ENCODE measurements around the gene CD19. TPM values are rescaled to one million over a fixed set of nuclear protein-coding genes. Genes with fewer than 3 reads are reported as not detected.

Gene CD19
- total and polyA plus RNA-seq, 9 donors, result 0.40 to 2.5 (median 1.1) TPM; not detected in 1

DNA sequence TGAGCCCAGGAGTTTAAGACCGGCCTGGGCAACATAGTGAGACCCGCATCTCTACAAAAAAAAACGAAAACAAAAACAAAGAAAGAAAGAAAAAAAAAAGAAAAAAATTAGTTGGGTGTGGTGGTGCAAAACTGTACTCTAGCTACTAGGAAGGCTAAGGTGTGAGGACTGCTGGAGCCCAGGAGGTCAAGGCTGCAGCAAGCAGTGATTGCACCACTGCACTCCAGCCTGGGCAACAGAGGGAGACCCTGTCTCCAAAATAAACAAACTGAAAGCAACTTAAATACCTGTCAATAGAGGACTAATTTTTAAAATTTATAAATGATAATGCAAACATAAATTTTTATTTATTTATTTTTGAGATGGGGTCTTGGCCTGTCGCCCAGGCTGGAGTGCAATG, 36.2 kb upstream of the CD19 start:
- DNase-seq, result no peak

DNA sequence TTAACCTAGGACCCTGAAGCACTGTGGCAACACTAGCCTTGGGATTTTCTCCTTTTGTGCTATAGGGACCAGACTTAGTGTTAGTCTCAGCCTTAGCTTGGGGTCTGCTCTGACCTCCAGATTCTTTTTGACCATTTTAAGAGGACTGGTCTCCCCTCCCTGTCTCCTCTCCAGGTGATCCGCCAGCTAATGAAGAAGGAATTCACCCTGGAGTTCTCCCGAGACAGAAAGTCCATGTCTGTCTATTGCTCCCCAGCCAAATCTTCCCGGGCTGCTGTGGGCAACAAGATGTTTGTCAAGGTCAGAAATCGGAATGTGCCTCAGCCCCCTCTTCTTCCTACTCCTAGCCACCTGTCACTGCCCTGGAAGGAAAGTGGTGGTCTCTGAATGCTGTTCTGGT, 33.9 kb upstream of the CD19 start:
- Histone ChIP-seq H3K4me1 (ENCODE audit: insufficient read depth) (no peaks in the 10 kb centered on the region), H3K4me3 (no peak overlapping the region), H3K36me3 (no peaks in the 10 kb centered on the region), H3K9me3 (no peaks in the 10 kb centered on the region), H3K27me3 (no peaks in the 10 kb centered on the region), H3K27ac (no peak overlapping the region)
- 27 to 42% (median 29%) methylated on average over 4 of the region's 4 CpGs for WGBS, 3 donors
- no peak for DNase-seq
- TF ChIP-seq, protein P1, sequence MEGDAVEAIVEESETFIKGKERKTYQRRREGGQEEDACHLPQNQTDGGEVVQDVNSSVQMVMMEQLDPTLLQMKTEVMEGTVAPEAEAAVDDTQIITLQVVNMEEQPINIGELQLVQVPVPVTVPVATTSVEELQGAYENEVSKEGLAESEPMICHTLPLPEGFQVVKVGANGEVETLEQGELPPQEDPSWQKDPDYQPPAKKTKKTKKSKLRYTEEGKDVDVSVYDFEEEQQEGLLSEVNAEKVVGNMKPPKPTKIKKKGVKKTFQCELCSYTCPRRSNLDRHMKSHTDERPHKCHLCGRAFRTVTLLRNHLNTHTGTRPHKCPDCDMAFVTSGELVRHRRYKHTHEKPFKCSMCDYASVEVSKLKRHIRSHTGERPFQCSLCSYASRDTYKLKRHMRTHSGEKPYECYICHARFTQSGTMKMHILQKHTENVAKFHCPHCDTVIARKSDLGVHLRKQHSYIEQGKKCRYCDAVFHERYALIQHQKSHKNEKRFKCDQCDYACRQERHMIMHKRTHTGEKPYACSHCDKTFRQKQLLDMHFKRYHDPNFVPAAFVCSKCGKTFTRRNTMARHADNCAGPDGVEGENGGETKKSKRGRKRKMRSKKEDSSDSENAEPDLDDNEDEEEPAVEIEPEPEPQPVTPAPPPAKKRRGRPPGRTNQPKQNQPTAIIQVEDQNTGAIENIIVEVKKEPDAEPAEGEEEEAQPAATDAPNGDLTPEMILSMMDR (IDR thresholded peaks at IDR 0.05), result no peak
- no peak for TF ChIP-seq EP300 (IDR thresholded peaks at IDR 0.05)
- TF ChIP-seq POLR2A (IDR thresholded peaks at IDR 0.05), result no peak
- intact Hi-C loops (cut with DNase I), result no loop called here

More for the DNA sequence above, 36.2 kb upstream of the CD19 start:
- no peak overlapping the region for H3K27ac ChIP-seq
- H3K36me3 ChIP-seq, result no peaks in the 10 kb centered on the region
- no peaks in the 10 kb centered on the region for H3K27me3 ChIP-seq
- 77 to 88% (median 84%) methylated on average over 4 of the region's 4 CpGs for WGBS, 3 donors
- intact Hi-C loops (cut with DNase I), result no loop called here
- H3K4me3 ChIP-seq, result no peak overlapping the region
- H3K4me1 ChIP-seq (ENCODE audit: insufficient read depth), result no peaks in the 10 kb centered on the region
- TF ChIP-seq EP300 (IDR thresholded peaks at IDR 0.05) (no peak), POLR2A (IDR thresholded peaks at IDR 0.05) (no peak)
- TF ChIP-seq, protein P1 (IDR thresholded peaks at IDR 0.05), result no peak
- no peaks in the 10 kb centered on the region for H3K9me3 ChIP-seq

DNA sequence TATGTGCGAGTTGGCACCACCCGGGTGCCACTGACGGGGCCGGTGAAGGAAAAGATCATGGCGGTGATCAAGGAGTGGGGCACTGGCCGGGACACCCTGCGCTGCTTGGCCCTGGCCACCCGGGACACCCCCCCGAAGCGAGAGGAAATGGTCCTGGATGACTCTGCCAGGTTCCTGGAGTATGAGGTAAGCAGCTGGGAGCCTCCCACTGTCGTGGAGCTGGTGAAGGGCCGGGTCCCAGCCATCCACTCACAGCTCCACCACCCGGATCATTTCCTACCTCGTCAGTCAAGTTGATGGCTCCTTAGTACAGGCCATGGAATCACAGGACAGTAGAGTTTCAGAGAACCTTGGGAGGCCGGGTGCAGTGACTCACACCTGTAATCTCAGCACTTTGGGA, 33.5 kb upstream of the CD19 start:
- Histone ChIP-seq H3K4me3 (no peak overlapping the region), H3K4me1 (ENCODE audit: insufficient read depth) (no peaks in the 10 kb centered on the region), H3K27ac (no peak overlapping the region), H3K27me3 (no peaks in the 10 kb centered on the region), H3K9me3 (no peaks in the 10 kb centered on the region), H3K36me3 (no peaks in the 10 kb centered on the region)
- no peak for DNase-seq
- intact Hi-C loops (cut with DNase I), result no loop called here
- 80 to 86% (median 84%) methylated on average over 15 of the region's 15 CpGs for WGBS, 3 donors
- TF ChIP-seq POLR2A (IDR thresholded peaks at IDR 0.05), result no peak
- TF ChIP-seq, protein P1 (IDR thresholded peaks at IDR 0.05), result no peak
- no peak for TF ChIP-seq EP300 (IDR thresholded peaks at IDR 0.05)

DNA sequence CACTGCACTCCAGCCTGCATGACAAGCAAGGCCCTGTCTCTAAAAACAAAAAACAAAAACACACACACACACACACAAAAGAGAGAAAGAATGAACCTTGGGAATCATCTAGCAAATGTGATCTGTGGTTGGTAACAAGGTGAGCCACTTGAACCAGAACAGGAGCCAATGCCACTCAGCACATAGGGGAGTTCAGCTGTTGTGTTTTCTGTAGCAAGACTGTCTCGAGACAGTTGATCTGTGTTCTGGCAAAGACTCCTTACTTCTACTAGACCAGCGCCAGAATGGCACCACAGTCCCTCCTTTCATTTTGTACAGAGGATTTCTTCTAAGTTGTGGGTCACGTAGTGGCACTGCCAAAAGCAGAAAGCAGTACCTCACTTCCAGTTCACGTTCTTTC, 32.8 kb upstream of the CD19 start:
- 82 to 87% (median 85%) methylated on average over 4 of the region's 4 CpGs for WGBS, 3 donors
- DNase-seq, result no peak
- Histone ChIP-seq H3K36me3 (no peaks in the 10 kb centered on the region), H3K4me3 (no peak overlapping the region), H3K27me3 (no peaks in the 10 kb centered on the region), H3K27ac (no peak overlapping the region), H3K4me1 (ENCODE audit: insufficient read depth) (no peaks in the 10 kb centered on the region), H3K9me3 (no peaks in the 10 kb centered on the region)
- intact Hi-C loops (cut with DNase I), result no loop called here
- TF ChIP-seq, protein P1 (IDR thresholded peaks at IDR 0.05), result no peak
- no peak for TF ChIP-seq POLR2A (IDR thresholded peaks at IDR 0.05)
- no peak for TF ChIP-seq EP300 (IDR thresholded peaks at IDR 0.05)
